HepG2 (cell line): ENCODE results near the gene ARL16. TPM values are rescaled to one million over a fixed set of nuclear protein-coding genes. Genes with fewer than 3 reads are reported as not detected.
A peak's percentile ranks its signal among the peaks of the same experiment; 100 is the strongest.

Experiments used
- BORCS8-MEF2B ChIP-seq: sonication (generic); formaldehyde crosslinking; IDR thresholded peaks from 2 replicates; pipeline ENCODE4 v1.8.0; 2022; ENCODE audit warnings: mild to moderate bottlenecking, missing genetic modification reagents
- CHCHD3 ChIP-seq: sonication (generic); formaldehyde crosslinking; IDR thresholded peaks from 2 replicates; pipeline ENCODE4 v1.8.0; 2022; ENCODE audit warnings: mild to moderate bottlenecking, missing genetic modification reagents, moderate library complexity
- CREM ChIP-seq, 2 experiments: sonication (generic) in 1 of 2; formaldehyde crosslinking in 1 of 2; IDR thresholded peaks; 2 replicates each; pipeline versions ENCODE4 v1.4.0 to v1.6.1; 2016 to 2020; ENCODE audit warnings: antibody characterized with exemption in 1 of 2, mild to moderate bottlenecking in 1 of 2, missing genetic modification reagents in 1 of 2
- KDM5A ChIP-seq: fragments of 200-600 bp; sonication (generic); IDR thresholded peaks from 2 replicates; pipeline ENCODE4 v1.7.0; 2018; ENCODE audit warnings: antibody characterized with exemption, mild to moderate bottlenecking, low read length, borderline replicate concordance
- MAFG ChIP-seq: sonication (generic); formaldehyde crosslinking; IDR thresholded peaks from 2 replicates; pipeline ENCODE4 v1.5.1; 2020; ENCODE audit warnings: mild to moderate bottlenecking, missing genetic modification reagents
- MAZ ChIP-seq, 2 experiments: sonication (generic) in 1 of 2; formaldehyde crosslinking in 1 of 2; IDR thresholded peaks; 2 replicates each; pipeline versions ENCODE4 v1.5.0 to v1.6.1; 2012 to 2020; ENCODE audit warnings: low read depth in 2 of 2, mild to moderate bottlenecking in 2 of 2, borderline replicate concordance in 1 of 2, improper control_type of control experiment in 1 of 2, low read length in 1 of 2, missing genetic modification reagents in 1 of 2, moderate library complexity in 1 of 2
- MXD1 ChIP-seq: sonication (generic); formaldehyde crosslinking; IDR thresholded peaks from 2 replicates; pipeline ENCODE4 v1.4.0; 2020; ENCODE audit warnings: mild to moderate bottlenecking, missing genetic modification reagents
- RAD21 ChIP-seq: fragments of 450-650 bp; formaldehyde crosslinking; IDR thresholded peaks from 2 replicates; pipeline ENCODE4 v1.5.0; 2020; ENCODE audit warnings: mild to moderate bottlenecking
- TCF7 ChIP-seq: sonication (generic); IDR thresholded peaks from 2 replicates; pipeline ENCODE4 v1.6.1; 2016; ENCODE audit warnings: antibody characterized with exemption, low read depth
- UBTF ChIP-seq: sonication (generic); formaldehyde crosslinking; IDR thresholded peaks from 2 replicates; pipeline ENCODE4 v1.4.0; 2020; ENCODE audit warnings: mild to moderate bottlenecking, missing genetic modification reagents
- ZNF30 ChIP-seq: sonication (generic); formaldehyde crosslinking; IDR thresholded peaks from 2 replicates; pipeline ENCODE4 v1.5.0; 2020; ENCODE audit warnings: mild to moderate bottlenecking, missing genetic modification reagents
- ZNF407 ChIP-seq: sonication (generic); formaldehyde crosslinking; IDR thresholded peaks from one replicate; pipeline ENCODE4 v1.5.1; 2020; ENCODE audit warnings: mild to moderate bottlenecking, missing genetic modification reagents; ENCODE audit errors: not compliant biosample characterization
- ZNF430 ChIP-seq: sonication (generic); formaldehyde crosslinking; IDR thresholded peaks from 2 replicates; pipeline ENCODE4 v1.9.0; 2021; ENCODE audit warnings: mild to moderate bottlenecking, missing genetic modification reagents
- ZNF883 ChIP-seq: sonication (generic); formaldehyde crosslinking; IDR thresholded peaks from 2 replicates; pipeline ENCODE4 v1.5.1; 2020; ENCODE audit warnings: mild to moderate bottlenecking, missing genetic modification reagents; ENCODE audit errors: not compliant biosample characterization
- polyA plus RNA-seq, 8 experiments: library from polyadenylated mRNA; depleted of rRNA in 3 of 8; stranded (reverse) in 7 of 8; unstranded in 1 of 8; fragments of >200 nt; fragmentation: Illumina TruSeq in 4 of 8; extraction: Trizol in 4 of 8; gene quantifications; 2 replicates each; pipeline versions ENCODE4 v1.2.1 to v1.2.3, GENCODE V29; 2011 to 2016; ENCODE audit warnings: low read depth in 4 of 8, missing spikeins in 1 of 8, mixed read lengths in 1 of 8; ENCODE audit not compliant: insufficient read depth in 1 of 8
- total RNA-seq, 5 experiments: library from RNA; depleted of rRNA; stranded (reverse); fragments of >200 nt; fragmentation: Illumina TruSeq; extraction: Trizol; gene quantifications; 2 replicates each; pipeline ENCODE4 v1.2.3, GENCODE V29; 2016; ENCODE audit warnings: low read depth in 1 of 5

The ARL16 gene
- total and polyA plus RNA-seq, 2 of the 13 experiments (the other 11 are each of a cell fraction or from before 2014, with no cell fraction given): 20.8 to 30.8 TPM

GRCh38 chr17:81722184-81723120 is 38.9 kb upstream of the ARL16 start (continued):
- TF ChIP-seq MAZ (IDR thresholded peaks at IDR 0.05; ENCODE audit: borderline replicate concordance, low read depth, low read length) (0 out of 2 replicates have a peak, but pooled peaks have one; percentile 8), MAZ (CRISPR knock-in tag; IDR thresholded peaks at IDR 0.05; ENCODE audit: low read depth) (no peak), KDM5A (no peak), CHCHD3 (CRISPR knock-in tag) (no peak), CREM (IDR thresholded peaks at IDR 0.05) (no peak), CREM (CRISPR knock-in tag; IDR thresholded peaks at IDR 0.05) (no peak), ZNF883 (CRISPR knock-in tag) (peak; percentile 23), RAD21 (CRISPR knock-in tag) (0 out of 2 replicates have a peak, but pooled peaks have one; percentile 13), ZNF430 (CRISPR knock-in tag) (0 out of 2 replicates have a peak, but pooled peaks have one; percentile 31), ZNF30 (CRISPR knock-in tag) (no peak), MXD1 (CRISPR knock-in tag) (0 out of 2 replicates have a peak, but pooled peaks have one; percentile 38), BORCS8-MEF2B (CRISPR knock-in tag) (0 out of 2 replicates have a peak, but pooled peaks have one; percentile 25), MAFG (peak; percentile 98), TCF7 (no peak), ZNF407 (CRISPR knock-in tag) (peak; percentile 53), UBTF (CRISPR knock-in tag) (peak; percentile 31; the same call in 1 of the 2 replicates)
